A673 (cell line): Measurements from ENCODE around the gene PLCB4.

Source experiments
- EZH2 ChIP-seq: fragments of 200-600 bp; sonication (generic); IDR thresholded peaks from 2 replicates; pipeline ENCODE4 v1.6.1; 2017; ENCODE audit warnings: borderline replicate concordance, low read depth, mild to moderate bottlenecking, mixed read lengths, antibody characterized with exemption, low read length; ENCODE audit not compliant: poor library complexity, severe bottlenecking
- TF ChIP-seq, protein P1 (sequence below): fragments of 300-800, 200-600 bp; sonication (generic); conservative IDR thresholded peaks from 2 replicates; pipeline ENCODE4 v1.5.1; 2017; ENCODE audit warnings: low read depth, mild to moderate bottlenecking, antibody characterized with exemption, low read length, moderate library complexity, mixed read lengths

DNA sequence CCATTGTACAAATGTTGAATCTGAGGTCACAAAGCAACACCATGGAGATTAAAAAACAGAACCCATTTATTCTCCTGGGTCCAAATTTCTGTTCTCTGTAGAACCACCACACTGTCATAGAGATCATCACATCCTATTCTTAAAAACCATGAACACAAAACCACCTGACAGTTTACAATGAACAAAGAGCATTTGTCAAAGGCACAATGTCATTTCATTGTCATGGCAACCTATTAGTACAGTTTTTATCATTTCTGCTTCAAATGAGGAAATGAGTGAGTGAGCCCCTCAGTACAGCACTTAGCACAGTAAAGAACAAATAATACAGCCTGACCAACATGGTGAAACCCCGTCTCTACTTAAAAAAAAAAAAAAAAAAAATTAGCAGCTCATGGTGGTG, 422.4 kb downstream of the PLCB4 start:
- TF ChIP-seq, protein P1, sequence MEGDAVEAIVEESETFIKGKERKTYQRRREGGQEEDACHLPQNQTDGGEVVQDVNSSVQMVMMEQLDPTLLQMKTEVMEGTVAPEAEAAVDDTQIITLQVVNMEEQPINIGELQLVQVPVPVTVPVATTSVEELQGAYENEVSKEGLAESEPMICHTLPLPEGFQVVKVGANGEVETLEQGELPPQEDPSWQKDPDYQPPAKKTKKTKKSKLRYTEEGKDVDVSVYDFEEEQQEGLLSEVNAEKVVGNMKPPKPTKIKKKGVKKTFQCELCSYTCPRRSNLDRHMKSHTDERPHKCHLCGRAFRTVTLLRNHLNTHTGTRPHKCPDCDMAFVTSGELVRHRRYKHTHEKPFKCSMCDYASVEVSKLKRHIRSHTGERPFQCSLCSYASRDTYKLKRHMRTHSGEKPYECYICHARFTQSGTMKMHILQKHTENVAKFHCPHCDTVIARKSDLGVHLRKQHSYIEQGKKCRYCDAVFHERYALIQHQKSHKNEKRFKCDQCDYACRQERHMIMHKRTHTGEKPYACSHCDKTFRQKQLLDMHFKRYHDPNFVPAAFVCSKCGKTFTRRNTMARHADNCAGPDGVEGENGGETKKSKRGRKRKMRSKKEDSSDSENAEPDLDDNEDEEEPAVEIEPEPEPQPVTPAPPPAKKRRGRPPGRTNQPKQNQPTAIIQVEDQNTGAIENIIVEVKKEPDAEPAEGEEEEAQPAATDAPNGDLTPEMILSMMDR = no peak
- TF ChIP-seq EZH2 = no peak
